ENCODE results near the gene ZNF561.

- TF ChIP-seq CTCF (IDR thresholded peaks at IDR 0.05) (no peak), EZH2 (IDR thresholded peaks at IDR 0.05; ENCODE audit: borderline replicate concordance, insufficient read depth, low read depth, low read length, poor library complexity, severe bottlenecking) (no peak)
Measured at GRCh38 chr19:9570255-9570654, 50.8 kb downstream of the ZNF561 start.
